Esophagus squamous epithelium (tissue), 5 donors: Measurements from ENCODE around the gene CASP12. TPM values are rescaled to one million over a fixed set of nuclear protein-coding genes. Genes with fewer than 3 reads are reported as not detected.

Experiments used
- DNase-seq: peaks from one replicate; lab custom pipeline; 2025; lab: John Stamatoyannopoulos, UW
- H3K27ac ChIP-seq, 4 donors: fragments of 200-600 bp; sonication (generic); one replicate each; pipeline ENCODE4 v1.5.1; 2016 to 2019; ENCODE audit warnings: mild to moderate bottlenecking in 1 of 4
- H3K27me3 ChIP-seq, 4 donors: fragments of 200-600 bp; sonication (generic); 1 replicate in 3 of 4; 2 replicates in 1 of 4; pipeline versions ENCODE4 v1.5.1 to v1.6.0; 2017 to 2021; ENCODE audit warnings: antibody characterized with exemption in 1 of 4
- H3K36me3 ChIP-seq, 3 donors: fragments of 200-600 bp; sonication (generic); one replicate each; pipeline ENCODE4 v1.5.1; 2016 to 2019
- H3K4me1 ChIP-seq, 3 donors: fragments of 200-600 bp; sonication (generic); one replicate each; pipeline ENCODE4 v1.5.1; 2017 to 2019
- H3K4me3 ChIP-seq, 4 donors: fragments of 200-600 bp; sonication (generic); 1 replicate in 3 of 4; 2 replicates in 1 of 4; pipeline ENCODE4 v1.5.1; 2016 to 2019; ENCODE audit warnings: mild to moderate bottlenecking in 2 of 4, moderate library complexity in 1 of 4
- H3K9me3 ChIP-seq, 3 donors: fragments of 200-600 bp; sonication (generic); one replicate each; pipeline ENCODE4 v1.5.1; 2016 to 2019
- POLR2A ChIP-seq, 4 donors: fragments of 450-650 bp; IDR thresholded peaks; one replicate each; pipeline ENCODE4 v1.6.1; 2017; ENCODE audit warnings: antibody characterized with exemption in 4 of 4, mild to moderate bottlenecking in 4 of 4, moderate library complexity in 3 of 4
- WGBS, 2 donors: methylation state at CpG; one replicate each; pipeline ENCODE4 v1.1.5; 2018; 5-methylcytosine and 5-hydroxymethylcytosine counted together
- intact Hi-C: fragments of 100-400 bp; cut with DNase I; formaldehyde crosslinking; loops from one replicate; pipeline ENCODE4 v1.15.0; 2022
- total RNA-seq, 4 donors: library from RNA; depleted of rRNA; stranded (reverse); fragments of >200 nt; gene quantifications; one replicate each; pipeline ENCODE4 v1.1.0, GENCODE V29; 2016
- TF ChIP-seq, protein P1 (sequence below), 6 experiments: fragments of 450-650 bp in 4 of 6; fragments of 200-600 bp in 2 of 6; sonication (generic) in 2 of 6; IDR thresholded peaks; one replicate each; pipeline ENCODE4 v1.5.1; 2016 to 2019; ENCODE audit warnings: antibody characterized with exemption in 6 of 6, mild to moderate bottlenecking in 4 of 6, moderate library complexity in 4 of 6
- donor health status: DM: yes; HTN: yes; CAD: no.

CASP12 gene
- total RNA-seq, 4 donors from 2014 or later = 0.57 to 2.5 TPM; not detected in 2

DNA sequence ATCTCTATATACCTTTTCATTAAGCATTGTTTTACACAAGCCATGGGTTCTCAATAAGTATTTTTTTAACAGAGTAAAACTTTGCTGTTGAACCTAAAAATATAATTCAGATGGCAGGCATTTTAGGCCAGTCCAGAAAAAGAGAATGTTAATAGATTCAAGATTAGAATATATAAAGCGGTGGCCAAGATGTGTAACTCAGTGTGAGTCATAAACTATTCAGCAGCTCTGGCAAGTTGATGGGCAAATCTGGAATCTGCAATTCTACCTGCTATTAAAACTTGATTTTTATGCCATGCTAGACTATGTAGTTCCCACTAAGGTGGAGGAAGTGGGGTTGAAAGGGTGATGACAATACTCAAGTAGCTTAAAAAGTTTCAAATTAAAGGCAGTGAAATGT is 45.4 kb downstream of the CASP12 start:
- 64 to 69% methylated on average over 1 of the region's 1 CpG for WGBS, 2 donors
- no peaks in the 10 kb centered on the region for H3K4me1 ChIP-seq
- no peaks in the 10 kb centered on the region for H3K9me3 ChIP-seq
- no peak for DNase-seq
- no peaks in the 10 kb centered on the region for H3K36me3 ChIP-seq
- H3K4me3 ChIP-seq = no peak overlapping the region
- intact Hi-C loops = no loop called here
- H3K27me3 ChIP-seq = no peaks in the 10 kb centered on the region
- H3K27ac ChIP-seq = no peak overlapping the region
- no peak for TF ChIP-seq POLR2A (IDR thresholded peaks at IDR 0.05)
- TF ChIP-seq, protein P1, sequence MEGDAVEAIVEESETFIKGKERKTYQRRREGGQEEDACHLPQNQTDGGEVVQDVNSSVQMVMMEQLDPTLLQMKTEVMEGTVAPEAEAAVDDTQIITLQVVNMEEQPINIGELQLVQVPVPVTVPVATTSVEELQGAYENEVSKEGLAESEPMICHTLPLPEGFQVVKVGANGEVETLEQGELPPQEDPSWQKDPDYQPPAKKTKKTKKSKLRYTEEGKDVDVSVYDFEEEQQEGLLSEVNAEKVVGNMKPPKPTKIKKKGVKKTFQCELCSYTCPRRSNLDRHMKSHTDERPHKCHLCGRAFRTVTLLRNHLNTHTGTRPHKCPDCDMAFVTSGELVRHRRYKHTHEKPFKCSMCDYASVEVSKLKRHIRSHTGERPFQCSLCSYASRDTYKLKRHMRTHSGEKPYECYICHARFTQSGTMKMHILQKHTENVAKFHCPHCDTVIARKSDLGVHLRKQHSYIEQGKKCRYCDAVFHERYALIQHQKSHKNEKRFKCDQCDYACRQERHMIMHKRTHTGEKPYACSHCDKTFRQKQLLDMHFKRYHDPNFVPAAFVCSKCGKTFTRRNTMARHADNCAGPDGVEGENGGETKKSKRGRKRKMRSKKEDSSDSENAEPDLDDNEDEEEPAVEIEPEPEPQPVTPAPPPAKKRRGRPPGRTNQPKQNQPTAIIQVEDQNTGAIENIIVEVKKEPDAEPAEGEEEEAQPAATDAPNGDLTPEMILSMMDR (IDR thresholded peaks at IDR 0.05) = no peak

DNA sequence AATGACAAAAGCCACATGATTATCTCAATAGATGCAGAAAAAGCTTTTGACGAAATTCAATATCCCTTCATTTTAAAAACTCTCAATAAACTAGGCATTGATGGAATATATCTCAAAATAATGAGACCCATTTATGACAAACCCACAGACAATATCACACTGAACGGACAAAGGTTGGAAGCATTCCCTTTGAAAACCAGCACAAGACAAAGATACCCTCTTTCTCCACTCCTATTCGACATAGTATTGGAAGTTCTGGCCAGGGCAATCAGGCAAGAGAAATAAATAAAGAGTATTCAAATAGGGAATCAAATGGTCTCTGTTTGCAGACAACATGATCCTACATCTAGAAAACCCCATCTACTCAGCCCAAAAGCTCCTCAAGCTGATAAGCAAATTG is 52.0 kb downstream of the CASP12 start:
- intact Hi-C loops = no loop called here
- TF ChIP-seq, protein P1 (IDR thresholded peaks at IDR 0.05) = no peak
- no peak for TF ChIP-seq POLR2A (IDR thresholded peaks at IDR 0.05)
- H3K27ac ChIP-seq = no peak overlapping the region
- H3K9me3 ChIP-seq = no peaks in the 10 kb centered on the region
- H3K4me3 ChIP-seq = no peak overlapping the region
- 85 to 86% methylated on average over 3 of the region's 3 CpGs for WGBS, 2 donors
- DNase-seq = no peak
- H3K4me1 ChIP-seq = no peaks in the 10 kb centered on the region
- no peaks in the 10 kb centered on the region for H3K36me3 ChIP-seq
- no peaks in the 10 kb centered on the region for H3K27me3 ChIP-seq

DNA sequence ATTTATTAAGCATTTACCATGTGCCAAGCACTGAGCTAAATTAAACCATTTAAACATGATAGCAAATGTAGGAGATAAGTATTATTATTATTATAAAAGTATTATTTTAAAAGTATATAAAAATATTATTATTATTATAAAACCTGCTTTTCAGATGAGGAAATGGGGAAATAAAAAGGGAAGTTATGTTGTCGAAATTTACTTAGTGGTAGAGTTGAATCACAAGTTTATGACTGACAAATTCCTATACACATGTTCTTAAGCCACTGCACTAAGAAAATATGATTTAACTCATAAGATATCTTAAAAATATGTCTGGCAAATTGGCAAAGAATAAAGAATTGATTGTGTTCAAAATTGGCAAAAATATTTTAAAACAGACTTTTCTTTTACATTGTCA is 53.8 kb downstream of the CASP12 start:
- TF ChIP-seq POLR2A (IDR thresholded peaks at IDR 0.05) = no peak
- TF ChIP-seq, protein P1 (IDR thresholded peaks at IDR 0.05) = no peak
- no peaks in the 10 kb centered on the region for H3K27me3 ChIP-seq
- no peak for DNase-seq
- no peaks in the 10 kb centered on the region for H3K36me3 ChIP-seq
- 64 to 73% methylated on average over 1 of the region's 1 CpG for WGBS, 2 donors
- H3K4me3 ChIP-seq = no peak overlapping the region
- intact Hi-C loops = no loop called here
- H3K27ac ChIP-seq = no peak overlapping the region
- no peaks in the 10 kb centered on the region for H3K9me3 ChIP-seq
- no peaks in the 10 kb centered on the region for H3K4me1 ChIP-seq

DNA sequence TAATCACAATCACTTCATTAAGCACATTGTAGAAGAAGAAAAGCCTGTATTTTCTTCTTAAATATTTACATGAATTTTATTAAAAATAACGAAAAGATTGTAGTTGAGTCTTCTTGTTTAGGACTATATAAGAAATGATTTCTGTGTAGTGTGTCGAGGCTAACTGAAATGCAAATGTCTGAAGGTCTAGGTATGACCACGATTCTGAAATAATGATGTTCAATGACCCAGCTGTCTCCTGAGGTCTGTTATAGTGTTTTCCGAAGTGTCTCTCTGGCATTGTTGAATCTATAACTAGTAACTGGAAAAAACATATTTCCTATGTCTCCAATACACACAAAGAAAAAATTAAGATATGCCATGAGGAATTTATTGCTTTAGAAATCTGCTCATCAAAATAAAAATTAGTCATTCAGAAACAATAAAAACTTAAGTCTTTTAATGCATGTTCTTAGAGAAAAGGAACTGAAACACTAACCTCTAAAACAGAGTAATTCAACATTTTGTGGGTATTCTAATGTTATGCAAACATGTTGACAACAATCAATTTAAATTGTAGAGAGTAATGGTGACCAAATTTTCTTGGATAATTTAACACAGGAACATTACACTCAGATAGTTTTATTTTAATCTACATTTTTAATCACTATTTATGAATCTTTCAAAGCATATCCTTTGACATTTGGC is 55.0 kb downstream of the CASP12 start:
- Histone ChIP-seq H3K4me1 (no peaks in the 10 kb centered on the region), H3K9me3 (no peaks in the 10 kb centered on the region), H3K27me3 (no peaks in the 10 kb centered on the region), H3K4me3 (no peak overlapping the region), H3K27ac (no peak overlapping the region), H3K36me3 (no peaks in the 10 kb centered on the region)
- intact Hi-C loops = no loop called here
- no peak for DNase-seq
- WGBS, 2 donors = 78 to 83% methylated on average over 4 of the region's 4 CpGs
- TF ChIP-seq POLR2A (IDR thresholded peaks at IDR 0.05) = no peak
- TF ChIP-seq, protein P1 (IDR thresholded peaks at IDR 0.05) = no peak

DNA sequence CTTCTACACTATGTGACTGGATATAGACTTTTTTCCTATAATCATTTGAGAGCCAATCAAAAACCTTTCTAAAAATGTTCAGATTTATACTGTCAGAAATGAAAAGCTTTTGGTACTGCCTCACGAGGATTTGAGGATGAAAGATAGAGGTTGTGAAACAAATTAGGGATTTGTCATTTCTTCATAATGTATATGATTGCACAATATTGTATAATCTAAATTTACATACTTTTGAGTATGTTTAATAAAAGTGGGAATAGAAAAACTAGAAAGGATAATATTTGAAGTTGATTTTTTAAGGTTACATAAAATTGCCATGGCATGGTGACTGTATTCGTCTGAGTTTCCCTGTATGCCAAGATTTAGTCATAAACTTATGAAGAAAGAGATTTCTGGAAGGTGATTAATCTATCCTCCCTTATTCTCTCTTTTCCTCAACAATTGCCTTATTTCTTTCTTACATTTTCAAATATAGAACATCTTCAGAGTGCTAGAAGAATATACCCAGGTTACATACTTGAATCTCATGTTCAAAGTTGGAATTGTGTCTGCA is 56.2 kb downstream of the CASP12 start:
- DNase-seq = no peak
- 55 to 69% methylated on average over 2 of the region's 2 CpGs for WGBS, 2 donors

More for the DNA sequence above, 56.2 kb downstream of the CASP12 start:
- H3K36me3 ChIP-seq = no peaks in the 10 kb centered on the region
- no peaks in the 10 kb centered on the region for H3K9me3 ChIP-seq
- no peak overlapping the region for H3K4me3 ChIP-seq
- no peaks in the 10 kb centered on the region for H3K4me1 ChIP-seq
- no peaks in the 10 kb centered on the region for H3K27me3 ChIP-seq
- TF ChIP-seq POLR2A (IDR thresholded peaks at IDR 0.05) = no peak
- TF ChIP-seq, protein P1 (IDR thresholded peaks at IDR 0.05) = no peak
- intact Hi-C loops = no loop called here
- no peak overlapping the region for H3K27ac ChIP-seq
